Heart right ventricle (tissue), 16 donors: Measurements from ENCODE around the gene OXNAD1. TPM values are rescaled to one million over a fixed set of nuclear protein-coding genes. Genes with fewer than 3 reads are reported as not detected.

Experiments used
- ATAC-seq, 8 donors: fragments of 200-7000 bp; cut with Tn5 transposase; one replicate each; pipeline ENCODE4 v1.9.1; 2020; ENCODE audit warnings: mild to moderate bottlenecking in 8 of 8, moderate library complexity in 8 of 8, moderate number of reproducible peaks in 1 of 8
- DNase-seq, 2 donors: peaks; one replicate each; pipeline ENCODE4 v3.0.0-alpha.2; 2020
- H3K27ac ChIP-seq, 10 donors: fragments of 200-600 bp; sonication (generic) in 2 of 10; one replicate each; pipeline versions ENCODE4 v1.5.0 to v1.8.0; 2020 to 2022; ENCODE audit warnings: mild to moderate bottlenecking in 3 of 10
- H3K27me3 ChIP-seq, 7 donors: fragments of 200-600 bp; one replicate each; pipeline ENCODE4 v1.8.0; 2021 to 2022; ENCODE audit warnings: mild to moderate bottlenecking in 2 of 7
- H3K36me3 ChIP-seq, 9 donors: fragments of 200-600 bp; sonication (generic) in 1 of 9; one replicate each; pipeline versions ENCODE4 v1.5.0 to v1.8.0; 2020 to 2022; ENCODE audit warnings: mild to moderate bottlenecking in 2 of 9
- H3K4me1 ChIP-seq, 9 donors: fragments of 200-600 bp; sonication (generic) in 1 of 9; one replicate each; pipeline versions ENCODE4 v1.5.0 to v1.8.0; 2020 to 2022; ENCODE audit warnings: mild to moderate bottlenecking in 4 of 9
- H3K4me3 ChIP-seq, 10 donors: fragments of 200-600 bp; sonication (generic) in 2 of 10; one replicate each; pipeline versions ENCODE4 v1.5.0 to v1.8.0; 2020 to 2022; ENCODE audit warnings: mild to moderate bottlenecking in 7 of 10, moderate library complexity in 2 of 10
- H3K9me3 ChIP-seq, 11 donors: fragments of 200-600 bp in 10 of 11; sonication (generic) in 2 of 11; one replicate each; pipeline versions ENCODE4 v1.5.0 to v1.8.0; 2013 to 2022; ENCODE audit warnings: mild to moderate bottlenecking in 2 of 11, control low read depth in 1 of 11, moderate library complexity in 1 of 11
- CTCF ChIP-seq, 9 donors: fragments of 200-600 bp; sonication (generic) in 2 of 9; IDR thresholded peaks; one replicate each; pipeline versions ENCODE4 v1.5.0 to v1.8.0; 2021 to 2022; ENCODE audit warnings: antibody characterized with exemption in 9 of 9, mild to moderate bottlenecking in 5 of 9, moderate library complexity in 1 of 9
- WGBS, 2 donors: extraction: QIAGEN DNeasy Blood & Tissue Kit; methylation state at CpG; one replicate each; pipeline ENCODE4 v1.1.7; 2013; ENCODE audit warnings: inconsistent platforms in 1 of 2; 5-methylcytosine and 5-hydroxymethylcytosine counted together
- intact Hi-C, 10 donors: fragments of 100-400 bp; cut with DNase I; formaldehyde crosslinking; loops; one replicate each; pipeline versions ENCODE4 v1.11.1 to v1.14.2; 2022
- polyA plus RNA-seq, 2 donors: library from polyadenylated mRNA; stranded (reverse); fragments of 200-250 nt; gene quantifications; one replicate each; pipeline ENCODE4 v1.2.3, GENCODE V29; 2013
- total RNA-seq, 10 donors: library from RNA; stranded (reverse); fragmentation: NEBNext Ultra II Directional in 3 of 10; extraction: Animal tissue kit (Norgen Biotek cat#: 25700) in 3 of 10; gene quantifications; one replicate each; pipeline versions ENCODE4 v1.2.1 to v1.2.4, GENCODE V29; 2021 to 2023
- donor health status: Arrhythmogenic right ventricular cardiomyopathy.
- donor health status: ischemic (EF 13 %, LVEDD 7.1; RV severe dilation, severe dysfunction).
- donor health status: healthy with polysubstance abuse.
- donor health status: DM: no; HTN: yes; CAD: no.
- donor health status: DM: no; HTN: no; CAD: no.
- donor health status: ischemic (EF 25% LVEDD 6.9; RV normal size, moderate dysfunction).
- donor health status: ischemic (EF 25% LVEDD 5.7; RV mildly dilated, moderate dysfunction).
- donor health status: healthy.
- donor health status: DM: yes; HTN: yes; CAD: no.
- donor health status: Ischemic cardiomyopathy.
- donor health status: ischemic (EF 35%, LVEDD 5.7; RV mildly dilated, moderate dysfunction).
- donor health status: nonischemic (EF 11% LVEDD 7.7; RV severe dilation, severe dysfunction).
- donor health status: DM: yes; HTN: yes; CAD: no.
- donor health status: PGD.
- donor health status: ischemic (EF 29% LVEDD 5.4; RV normal size, mild dysfunction).
- donor health status: nonischemic (EF 23%, LVEDD 6.1; RV moderate dilation, normal function).

The OXNAD1 gene
- total and polyA plus RNA-seq, 12 donors = 4.2 to 22.8 (median 17.1) TPM

DNA sequence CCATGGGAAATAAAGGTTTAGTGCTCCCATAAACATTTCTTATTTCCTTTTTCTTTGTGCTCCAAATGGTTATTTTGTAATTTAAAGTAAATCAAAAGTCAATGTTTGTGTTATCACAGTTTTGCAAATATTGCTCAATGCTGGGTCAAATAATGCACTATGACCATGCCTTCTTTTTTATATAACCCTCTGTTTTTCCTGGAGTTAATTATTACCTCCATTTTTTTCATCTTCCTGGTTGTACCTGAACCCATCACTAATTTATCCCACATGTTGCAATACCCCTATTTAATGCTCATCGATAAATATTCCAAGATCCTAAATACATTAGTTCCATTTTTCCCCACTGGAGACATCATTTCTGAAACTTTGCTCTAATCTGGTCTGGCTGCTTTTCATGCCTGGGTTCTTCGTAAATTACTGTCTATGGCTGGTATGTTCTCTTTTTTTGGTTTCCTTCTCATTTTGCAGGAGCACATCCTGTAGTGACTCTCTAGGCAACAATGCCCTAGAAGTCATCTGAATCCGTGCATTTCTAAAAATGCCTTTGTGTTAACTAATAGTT, 66.4 kb downstream of the OXNAD1 start:
- Histone ChIP-seq H3K27me3 (no peaks in the 10 kb centered on the region), H3K4me3 (no peak overlapping the region), H3K4me1 (peaks cover 0 to 16% (median 0%) of the 10 kb centered on the region in 9 donors), H3K9me3 (peaks cover 0 to 30% (median 7%) of the 10 kb centered on the region in 11 donors), H3K27ac (no peak overlapping the region), H3K36me3 (peaks cover 0 to 83% (median 8%) of the 10 kb centered on the region in 9 donors)
- WGBS, 2 donors = 97 to 99% methylated on average over 3 of the region's 3 CpGs
- no peak for TF ChIP-seq CTCF (IDR thresholded peaks at IDR 0.05)
- ATAC-seq (no peak), DNase-seq (no peak)
- intact Hi-C loops = no loop called here

DNA sequence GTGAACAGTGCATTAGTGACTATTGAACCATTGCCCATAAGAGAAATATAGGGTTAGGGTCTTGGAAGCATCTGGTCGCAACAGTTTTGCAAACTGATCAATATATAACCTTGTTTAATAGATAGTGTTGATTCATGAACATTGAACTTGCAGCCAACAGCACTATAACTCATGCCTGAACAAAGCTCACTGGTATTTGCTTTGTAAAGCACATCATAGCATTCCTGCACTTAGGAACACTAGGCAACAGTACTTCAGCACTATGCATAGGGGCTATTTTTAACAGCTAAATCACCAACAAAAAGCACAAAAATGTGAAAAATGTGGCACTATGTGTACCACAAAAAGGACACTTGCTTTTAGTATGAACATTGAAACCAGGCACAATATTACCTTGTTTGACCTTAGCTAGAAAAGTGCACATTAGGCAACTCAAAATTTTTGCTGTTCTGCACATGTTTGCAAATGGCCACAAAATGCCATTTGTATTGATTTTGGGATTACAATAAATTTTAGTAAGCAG, 68.0 kb downstream of the OXNAD1 start:
- H3K9me3 ChIP-seq = peaks cover 0 to 30% (median 7%) of the 10 kb centered on the region in 11 donors
- H3K4me3 ChIP-seq = no peak overlapping the region
- H3K27ac ChIP-seq = no peak overlapping the region
- intact Hi-C loops = no loop called here
- peaks cover 0 to 30% (median 7%) of the 10 kb centered on the region in 9 donors for H3K4me1 ChIP-seq
- ATAC-seq = peak in 2 of 8 donors; percentile 56 to 74
- no peak for DNase-seq
- H3K27me3 ChIP-seq = no peaks in the 10 kb centered on the region
- H3K36me3 ChIP-seq = peaks cover 0 to 77% (median 8%) of the 10 kb centered on the region in 9 donors
- TF ChIP-seq CTCF (IDR thresholded peaks at IDR 0.05) = no peak
- 88 to 97% methylated on average over 1 of the region's 1 CpG for WGBS, 2 donors

- H3K4me1 ChIP-seq = peaks cover 3 to 47% (median 26%) of the 10 kb centered on the region in 9 donors
- WGBS, 2 donors = 66% methylated on average over 4 of the region's 4 CpGs
- intact Hi-C loops = no loop called here
- H3K4me3 ChIP-seq = no peak overlapping the region
- no peak overlapping the region for H3K27ac ChIP-seq
- ATAC-seq (no peak), DNase-seq (no peak)
- peaks cover 0 to 57% (median 8%) of the 10 kb centered on the region in 9 donors for H3K36me3 ChIP-seq
- H3K27me3 ChIP-seq = no peaks in the 10 kb centered on the region
- H3K9me3 ChIP-seq = peaks cover 0 to 30% (median 7%) of the 10 kb centered on the region in 11 donors
- no peak for TF ChIP-seq CTCF (IDR thresholded peaks at IDR 0.05)
Measured at GRCh38 chr3:16334909-16335308, 69.9 kb downstream of the OXNAD1 start.

- H3K27ac ChIP-seq = no peak overlapping the region
- WGBS, 2 donors = 81 to 85% methylated on average over 5 of the region's 5 CpGs
- no peak overlapping the region for H3K4me3 ChIP-seq
- ATAC-seq = no peak
- peaks cover 3 to 47% (median 26%) of the 10 kb centered on the region in 9 donors for H3K4me1 ChIP-seq
- no peak for DNase-seq
- no peak for TF ChIP-seq CTCF (IDR thresholded peaks at IDR 0.05)
- peaks cover 0 to 53% (median 8%) of the 10 kb centered on the region in 9 donors for H3K36me3 ChIP-seq
- intact Hi-C loops = no loop called here
- no peaks in the 10 kb centered on the region for H3K27me3 ChIP-seq
- peaks cover 0 to 30% (median 7%) of the 10 kb centered on the region in 11 donors for H3K9me3 ChIP-seq
Measured at GRCh38 chr3:16335333-16335732, 70.3 kb downstream of the OXNAD1 start.
